NCI-H2081 treated with DMSO at 0.1 percent for 48 hours (cell line): ENCODE measurements around the gene ABCG8.
A peak's percentile ranks its signal among the peaks of the same experiment; 100 is the strongest.
"Not testable (repeated sequence)": the region's sequence is repeated elsewhere in the genome, so short reads cannot be mapped to it uniquely, and the experiment has no call there.

Experiments used
- DNase-seq: peaks from one replicate; lab custom pipeline; 2025; lab: John Stamatoyannopoulos, UW

ABCG8 gene

DNA sequence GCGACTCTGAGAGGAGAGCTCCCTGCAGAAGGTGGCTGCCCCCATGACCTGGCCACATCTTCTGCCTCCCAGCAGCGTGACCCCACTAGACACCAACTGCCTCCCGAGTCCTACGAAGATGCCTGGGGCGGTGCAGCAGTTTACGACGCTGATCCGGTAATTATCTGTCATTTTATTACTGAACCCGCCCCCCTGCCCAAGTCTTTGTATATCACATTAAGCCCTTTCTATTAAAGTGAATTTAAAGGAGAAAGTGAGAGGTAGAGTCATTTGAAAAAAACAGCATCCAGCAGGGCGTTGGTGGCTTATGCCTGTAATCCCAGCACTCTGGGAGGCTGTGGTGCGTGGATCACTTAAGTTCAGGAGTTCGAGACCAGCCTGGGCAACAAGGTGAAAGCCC is 33.4 kb downstream of the ABCG8 start:
- DNase-seq, result no peak

DNA sequence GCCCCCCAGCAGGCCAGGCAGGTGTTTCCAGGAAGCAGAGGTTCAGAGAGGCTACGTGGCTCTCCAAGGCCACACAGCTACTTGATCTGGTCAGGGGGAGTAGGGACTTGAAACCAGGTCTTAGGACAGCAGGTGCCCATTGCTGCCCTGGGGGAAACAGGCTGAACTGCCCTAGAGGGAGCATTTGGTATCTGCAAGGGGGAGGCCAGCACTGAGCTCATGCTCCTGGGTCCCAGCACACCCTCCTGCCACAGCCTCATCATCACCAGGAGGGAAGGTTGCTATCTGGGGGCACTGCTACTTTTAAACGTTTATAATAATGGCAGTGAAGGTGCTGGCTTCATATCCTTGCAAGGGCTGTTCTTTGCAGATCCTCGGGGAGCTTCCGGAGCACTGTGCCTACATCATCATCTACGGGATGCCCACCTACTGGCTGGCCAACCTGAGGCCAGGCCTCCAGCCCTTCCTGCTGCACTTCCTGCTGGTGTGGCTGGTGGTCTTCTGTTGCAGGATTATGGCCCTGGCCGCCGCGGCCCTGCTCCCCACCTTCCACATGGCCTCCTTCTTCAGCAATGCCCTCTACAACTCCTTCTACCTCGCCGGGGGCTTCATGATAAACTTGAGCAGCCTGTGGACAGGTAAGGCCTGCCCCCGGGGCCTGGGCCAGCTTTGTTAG is 36.1 kb downstream of the ABCG8 start:
- DNase-seq, result no peak

DNA sequence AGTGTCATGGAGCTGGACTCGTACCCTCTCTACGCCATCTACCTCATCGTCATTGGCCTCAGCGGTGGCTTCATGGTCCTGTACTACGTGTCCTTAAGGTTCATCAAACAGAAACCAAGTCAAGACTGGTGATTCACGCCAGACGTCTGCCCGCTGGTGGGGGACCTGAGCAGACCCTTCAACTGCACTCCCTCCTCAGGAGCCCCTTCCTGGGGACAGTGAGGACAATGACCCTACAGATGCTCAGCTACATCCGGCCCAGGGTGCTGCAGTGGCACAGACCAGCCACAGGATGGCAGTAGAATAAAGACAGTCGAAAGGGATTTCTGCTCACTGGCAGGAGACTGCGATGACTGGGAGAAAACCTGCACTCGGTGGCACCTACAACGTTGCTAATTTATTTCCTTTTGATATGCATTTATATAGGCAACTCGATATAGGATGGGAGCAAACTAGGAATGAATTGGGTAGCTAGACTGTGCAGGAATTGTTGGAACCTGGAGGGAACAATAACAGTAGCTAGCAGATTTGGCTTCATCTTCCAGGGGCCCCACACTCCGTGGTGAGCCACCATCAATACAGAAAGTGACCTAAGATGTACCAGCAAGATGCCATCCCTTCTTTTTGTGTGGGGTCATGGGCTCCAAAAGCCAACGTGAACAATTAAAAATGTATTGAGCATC is 39.2 kb downstream of the ABCG8 start:
- DNase-seq, result peak; percentile 31

DNA sequence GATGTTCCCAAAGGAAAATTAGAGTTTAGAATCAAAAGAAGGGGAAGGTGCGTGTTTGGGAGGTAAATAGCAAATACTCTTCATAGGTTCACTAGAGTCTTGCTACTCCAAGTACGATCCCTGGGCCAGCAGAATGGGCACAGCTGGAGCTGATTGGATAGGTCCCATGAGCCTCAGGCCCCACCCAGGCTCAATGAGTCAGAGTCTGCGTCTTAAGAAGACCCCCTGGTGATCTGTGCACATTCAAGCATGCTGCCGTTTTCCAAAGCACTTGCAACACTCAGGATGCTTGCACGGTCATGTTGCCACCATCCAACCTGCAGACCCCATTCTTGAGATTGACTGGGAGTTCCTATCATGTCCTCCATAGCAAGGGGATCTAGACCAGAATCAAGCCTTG is 40.5 kb downstream of the ABCG8 start:
- DNase-seq, result no peak

DNA sequence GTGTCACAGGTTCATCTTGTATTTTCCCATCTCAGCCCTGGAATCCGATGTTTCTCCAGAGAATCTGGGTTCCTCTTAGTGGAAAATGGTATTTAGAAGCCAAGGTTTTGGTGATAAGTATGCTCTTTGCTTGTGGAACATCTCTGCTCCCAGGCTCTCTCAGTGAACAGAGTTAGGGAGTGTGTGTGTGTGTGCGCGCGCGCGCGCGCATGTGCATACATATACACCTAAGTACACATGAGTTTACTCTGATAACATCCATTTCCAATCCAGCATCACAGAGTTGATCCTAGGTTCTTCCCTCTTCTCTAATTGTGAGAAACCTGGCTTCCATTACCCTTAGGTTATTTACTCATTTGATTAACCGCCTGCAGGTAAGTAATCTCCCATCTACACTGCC is 41.7 kb downstream of the ABCG8 start:
- no peak for DNase-seq

DNA sequence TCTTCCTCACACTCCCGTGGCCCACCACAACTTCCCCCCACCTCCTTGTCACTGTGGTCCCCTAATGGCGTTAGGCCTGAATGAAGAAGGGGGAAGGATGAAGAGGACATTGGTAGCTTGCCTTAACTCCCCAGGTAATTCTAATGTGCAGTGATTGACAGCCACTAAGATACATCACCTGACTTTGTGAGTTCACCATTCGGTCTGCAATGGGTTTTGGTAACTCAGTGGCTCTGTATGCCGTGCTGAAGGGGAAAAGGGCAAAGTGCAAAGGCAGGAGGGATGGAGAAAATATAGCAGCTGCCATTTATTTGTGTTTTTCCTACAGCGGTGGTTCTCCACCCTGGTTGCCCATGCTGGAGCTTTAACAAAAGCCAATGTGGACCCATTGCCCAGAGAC is 42.2 kb downstream of the ABCG8 start:
- no peak for DNase-seq

DNA sequence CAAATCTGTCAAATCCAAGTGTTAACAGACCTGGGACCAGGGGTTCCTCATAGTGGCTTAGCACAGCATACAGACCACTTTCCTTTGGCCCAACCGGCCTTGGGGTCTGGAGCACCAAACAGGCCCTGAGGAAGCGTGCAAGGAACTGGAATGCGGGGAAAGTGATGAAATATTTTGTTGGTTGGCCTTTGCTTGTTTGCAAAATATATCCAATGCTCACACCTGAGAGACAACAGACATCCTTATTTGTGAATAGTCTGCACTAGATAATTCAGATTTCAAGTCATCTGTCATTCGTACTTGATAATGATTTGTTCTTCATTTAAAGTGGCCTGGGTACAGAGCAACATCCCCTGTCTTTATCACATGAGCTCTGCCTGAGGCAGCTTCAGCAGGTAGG is 43.5 kb downstream of the ABCG8 start:
- no peak for DNase-seq

DNA sequence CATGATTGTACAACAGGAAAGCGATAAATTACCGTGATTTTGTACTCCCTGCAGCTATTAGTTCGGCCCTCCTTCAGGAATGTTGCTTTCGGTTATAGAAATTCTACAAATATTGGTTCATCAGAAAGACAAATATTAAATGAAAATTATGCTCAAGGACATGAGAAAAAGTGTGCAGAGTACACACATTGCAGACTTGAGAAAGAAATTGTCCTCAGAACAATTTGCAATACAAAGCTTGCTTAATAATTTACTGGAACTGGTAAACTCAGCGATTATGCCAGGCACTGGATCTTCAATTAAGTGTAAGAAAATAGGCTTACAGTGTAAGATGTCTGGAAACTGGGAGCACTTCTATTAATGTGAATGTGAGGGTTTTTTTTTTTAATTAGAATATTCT is 45.9 kb downstream of the ABCG8 start:
- DNase-seq, result no peak

DNA sequence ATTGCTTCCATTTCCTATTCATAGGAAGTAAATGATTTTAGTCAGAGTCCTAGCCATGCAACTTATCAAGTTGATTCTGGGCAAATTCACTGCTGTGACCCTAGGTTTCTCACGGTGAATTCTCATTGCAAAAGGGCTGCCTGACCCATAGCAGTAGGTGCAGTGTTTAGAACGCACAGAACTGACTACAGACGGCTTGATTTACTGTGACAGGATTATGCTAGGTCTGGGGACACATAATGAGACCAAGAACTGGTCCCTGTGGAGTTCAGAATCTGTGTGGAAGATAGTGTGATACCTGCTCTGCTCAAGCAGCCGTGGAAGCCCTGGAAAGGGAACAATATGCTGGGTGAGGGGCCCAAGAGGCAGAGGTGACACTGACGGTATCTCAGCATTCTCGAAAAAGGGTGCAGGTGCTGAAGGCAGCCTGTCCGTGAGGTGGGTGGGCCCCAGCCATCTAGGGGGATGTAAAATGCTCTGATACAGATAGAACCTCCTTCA is 46.4 kb downstream of the ABCG8 start:
- no peak for DNase-seq

DNA sequence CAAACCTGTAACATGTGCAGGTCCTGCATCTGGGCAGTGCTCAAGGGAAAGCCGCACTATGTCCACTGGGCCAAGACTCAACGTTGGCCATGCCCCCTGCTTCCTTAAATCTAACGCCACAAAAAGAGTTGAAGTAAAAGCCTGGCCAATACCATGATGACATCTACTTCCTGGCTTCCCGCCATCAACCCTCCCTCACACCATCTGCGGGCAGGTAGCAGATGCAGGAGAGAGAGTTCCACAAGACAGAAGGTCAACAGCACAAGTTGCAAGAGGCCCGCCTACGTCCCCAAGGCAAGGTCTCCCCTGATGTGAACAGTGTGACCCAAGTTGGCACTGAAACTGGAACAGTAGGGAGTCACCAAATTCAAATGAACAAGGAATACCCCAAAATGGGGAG is 48.4 kb downstream of the ABCG8 start:
- no peak for DNase-seq

DNA sequence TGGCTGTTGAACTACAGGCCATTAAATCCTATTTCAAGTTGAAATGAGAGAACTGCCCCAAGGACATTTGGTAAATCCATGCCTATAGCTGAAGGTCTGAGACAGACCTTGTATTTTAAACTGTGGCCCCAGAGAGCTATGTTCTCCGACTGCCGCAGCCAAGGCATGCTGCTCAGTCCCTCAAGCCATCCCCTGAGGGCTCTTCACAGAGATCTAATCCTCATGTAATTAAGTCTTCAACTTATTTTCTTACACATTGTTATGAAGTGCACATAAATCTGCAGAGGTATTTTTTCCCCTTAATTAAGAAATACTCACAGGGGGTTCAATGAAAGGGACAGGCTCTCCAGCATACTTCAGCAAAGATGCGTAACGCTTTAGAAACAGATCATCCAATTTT is 50.6 kb downstream of the ABCG8 start:
- DNase-seq, result no peak

DNA sequence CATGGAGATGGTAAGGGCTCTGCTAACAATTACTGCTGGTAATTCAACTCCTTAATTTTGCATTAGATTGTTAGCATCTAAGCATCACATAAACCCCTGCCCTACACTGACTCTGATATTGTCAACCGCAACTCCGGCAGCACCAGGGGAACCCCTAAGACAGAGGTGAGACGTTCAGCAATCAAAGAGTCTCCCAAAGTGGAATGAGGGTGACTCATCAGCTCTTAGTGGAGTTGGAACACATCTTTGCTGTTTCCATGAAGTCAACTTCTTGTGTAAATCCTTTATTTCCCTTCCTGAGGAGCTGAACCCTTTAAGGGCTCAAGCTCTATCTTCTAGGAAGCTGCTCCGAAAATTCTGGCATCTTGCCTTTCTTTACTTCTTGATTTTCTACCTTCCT is 52.1 kb downstream of the ABCG8 start:
- no peak for DNase-seq

DNA sequence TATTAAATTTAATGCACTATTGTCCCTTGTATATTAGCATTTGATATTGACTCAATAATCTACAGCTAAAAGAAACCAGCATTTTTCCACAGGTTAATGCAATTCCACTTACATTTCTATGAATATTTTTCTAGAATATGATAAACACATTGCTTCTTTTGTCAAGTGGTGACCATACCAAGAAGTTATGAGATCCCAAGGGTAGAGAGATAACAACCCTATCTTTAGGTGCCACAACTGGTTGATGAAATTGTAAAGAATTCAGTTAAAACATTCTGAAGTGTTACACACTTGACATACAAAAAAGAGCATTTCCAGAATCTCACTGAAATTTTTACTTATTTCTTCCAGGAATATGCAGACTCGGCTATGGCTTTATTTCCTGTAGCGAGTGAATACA is 56.0 kb downstream of the ABCG8 start:
- no peak for DNase-seq

DNA sequence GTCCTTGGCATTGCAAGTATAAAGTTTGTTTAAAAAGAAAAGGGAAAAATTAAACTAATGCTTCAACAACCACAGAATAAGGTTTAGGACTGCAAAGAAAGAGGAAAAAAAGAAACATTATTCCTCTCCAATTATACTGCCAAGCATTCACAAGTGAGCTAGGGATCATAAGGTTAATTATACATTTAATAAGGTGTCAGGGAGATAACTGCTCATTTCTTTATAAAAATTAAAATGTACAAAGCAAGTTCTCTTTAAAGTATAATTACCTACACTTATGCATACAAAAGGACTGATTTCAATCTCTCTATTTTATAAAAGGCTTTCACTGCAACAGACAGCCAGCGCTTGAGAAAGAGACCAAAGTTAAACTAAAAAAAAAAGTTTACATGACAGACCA is 58.1 kb downstream of the ABCG8 start:
- DNase-seq, result no peak

DNA sequence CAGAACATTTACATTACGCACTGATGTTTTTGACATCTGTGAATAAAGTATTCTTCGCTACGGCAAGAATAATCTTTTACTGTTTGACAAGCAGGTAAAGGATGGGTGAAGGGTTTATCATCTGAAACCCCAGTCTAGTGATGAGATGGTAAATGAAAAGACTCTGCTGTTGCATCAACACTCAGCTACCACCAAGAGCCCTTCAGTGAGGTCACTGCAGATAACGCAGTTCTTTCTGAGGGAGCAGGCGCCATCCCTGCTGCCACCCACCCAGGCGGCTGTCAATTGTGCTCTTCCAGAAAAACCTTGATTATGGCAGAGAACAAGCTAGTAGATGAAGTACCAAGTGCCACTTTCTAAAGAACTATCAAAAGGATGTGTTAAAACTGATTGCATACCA is 58.7 kb downstream of the ABCG8 start:
- no peak for DNase-seq

DNA sequence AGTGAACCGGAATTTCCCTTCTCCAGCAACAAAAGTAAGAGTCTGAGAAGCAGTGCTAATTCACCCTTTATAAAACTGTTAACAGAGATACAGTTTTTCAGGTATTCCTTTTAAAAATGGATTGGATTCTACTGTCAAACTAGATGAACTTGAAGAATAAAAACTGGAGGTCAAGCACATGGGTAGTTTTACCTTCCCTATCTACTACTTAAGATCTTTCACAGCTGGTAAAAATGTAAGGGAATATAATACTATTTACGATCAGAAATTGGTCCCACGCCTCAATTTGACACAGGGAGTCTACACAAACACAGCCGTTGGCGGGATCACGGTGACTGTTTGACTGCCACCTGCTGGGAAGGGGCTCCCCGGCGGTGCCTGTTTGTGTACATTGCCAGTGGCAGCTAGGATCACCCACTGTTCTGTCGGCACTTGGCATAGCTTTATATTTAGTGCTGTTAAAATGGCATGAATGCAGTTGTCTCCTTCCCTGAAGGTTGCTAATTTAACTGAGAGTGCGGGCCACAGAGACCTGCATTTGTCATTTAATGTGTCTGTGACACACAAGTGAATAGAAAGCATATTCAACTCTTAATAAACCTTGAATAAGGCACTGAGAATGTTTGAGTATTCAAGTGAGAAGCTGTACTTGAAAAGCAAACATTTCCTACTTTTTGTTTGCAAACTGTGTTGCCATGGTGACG is 59.5 kb downstream of the ABCG8 start:
- DNase-seq, result peak; percentile 89

DNA sequence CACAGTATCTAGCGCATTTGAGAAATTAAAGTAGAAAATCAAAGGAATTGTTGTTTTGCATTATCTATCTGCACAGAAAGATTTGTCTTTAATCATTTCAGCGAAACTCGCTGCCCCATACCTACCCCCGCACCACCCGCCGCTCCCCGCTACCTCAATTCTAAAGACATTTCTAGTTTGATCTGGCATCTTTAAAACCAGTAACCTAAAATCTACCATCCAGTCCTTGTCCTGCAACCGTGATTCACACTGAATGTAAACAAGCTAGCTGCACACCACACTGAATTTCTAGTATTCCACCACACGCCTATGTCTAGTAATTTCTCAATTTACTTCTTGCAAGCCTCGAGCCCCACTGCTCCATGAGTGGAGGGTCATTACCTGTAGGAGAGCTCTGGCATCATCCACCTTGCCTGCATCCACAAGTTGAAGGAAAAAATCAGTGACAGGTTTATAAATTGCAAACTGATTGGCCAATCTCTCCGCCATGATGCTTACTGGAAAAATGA is 60.1 kb downstream of the ABCG8 start:
- DNase-seq, result no peak

DNA sequence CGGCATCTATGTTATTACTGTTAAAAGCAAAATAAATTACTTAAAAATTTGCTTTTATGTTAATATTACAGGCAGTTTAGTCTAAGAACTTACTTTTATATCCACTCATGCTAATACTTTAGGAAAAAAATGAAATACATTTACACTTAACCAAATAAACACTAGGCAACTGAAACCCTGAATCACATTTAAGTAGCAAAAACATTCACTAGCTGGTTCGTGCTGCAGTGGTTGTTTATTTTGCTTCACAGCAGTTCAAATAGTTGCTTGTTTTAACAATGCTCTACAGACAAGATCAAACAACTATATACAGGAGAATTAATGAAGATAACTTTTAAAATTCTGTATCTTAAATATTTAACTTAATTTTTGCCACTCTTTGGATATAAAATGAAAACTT is 60.8 kb downstream of the ABCG8 start:
- DNase-seq, result no peak

DNA sequence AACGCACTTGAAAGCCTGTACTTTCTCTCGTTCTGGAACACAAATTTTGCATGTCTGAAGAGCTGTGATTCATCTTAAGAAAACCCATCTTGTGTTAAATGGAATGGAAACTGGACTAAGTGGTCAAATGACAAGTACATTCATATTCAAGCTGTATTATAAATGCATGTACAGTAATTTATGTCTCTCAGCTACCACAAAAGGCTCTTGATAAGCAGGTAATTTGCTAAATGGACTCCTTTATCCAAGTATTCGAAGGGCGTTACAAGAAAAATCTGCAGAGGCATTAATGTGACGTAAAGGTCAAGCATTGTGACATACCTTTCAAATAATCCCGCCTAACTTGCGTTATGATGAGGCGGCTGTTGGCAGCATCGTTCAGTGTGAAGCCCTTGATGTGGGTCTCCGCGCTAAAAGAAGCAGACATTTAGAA is 66.6 kb downstream of the ABCG8 start:
- no peak for DNase-seq

DNA sequence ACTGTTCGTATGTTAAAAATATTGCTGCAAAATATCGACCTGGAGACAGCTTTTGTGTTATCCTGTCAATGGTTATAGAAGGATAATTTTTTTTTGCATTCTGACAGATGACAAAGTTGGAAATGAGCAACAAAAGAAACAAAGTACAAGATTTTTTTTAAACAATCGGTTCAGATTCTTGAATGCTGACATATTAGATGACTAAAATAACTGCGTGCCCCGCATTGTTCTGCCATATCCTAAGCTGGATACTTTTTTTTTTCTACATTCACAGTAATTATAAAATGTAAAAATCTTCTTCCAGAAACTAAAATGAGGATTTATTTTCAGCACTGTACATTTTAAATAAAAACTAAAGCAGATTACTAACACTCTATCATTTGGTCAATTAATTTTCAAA is 67.1 kb downstream of the ABCG8 start:
- DNase-seq, result no peak

DNA sequence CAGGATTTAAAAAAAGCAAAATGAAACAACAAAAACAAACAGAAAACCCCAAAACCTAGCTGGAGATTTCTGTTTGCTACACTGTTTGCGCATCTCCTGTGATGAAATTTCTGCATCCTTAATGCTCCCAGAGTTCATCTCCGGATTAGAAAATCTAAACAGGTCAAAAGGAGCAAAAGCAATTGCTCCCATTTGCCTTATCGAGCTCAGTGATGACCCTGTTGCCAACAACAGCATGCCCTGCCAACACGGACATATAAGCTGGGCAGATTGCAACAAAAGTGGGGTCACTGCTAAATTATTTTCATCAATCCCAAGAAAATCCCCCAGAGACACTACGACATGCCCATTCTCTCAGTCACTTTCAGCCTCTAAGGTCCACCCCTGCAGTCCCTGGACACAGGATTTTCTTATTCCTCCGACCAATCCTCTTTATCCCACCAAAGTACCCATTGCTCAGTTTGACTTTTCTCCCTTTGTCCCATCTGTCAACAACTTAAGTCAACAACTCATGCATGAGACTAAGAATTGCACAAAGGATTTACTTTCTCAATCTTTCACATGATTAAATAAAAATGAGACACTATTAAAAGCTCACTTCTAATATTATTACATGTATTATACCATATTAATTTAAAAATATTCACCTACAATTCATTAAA is 67.8 kb downstream of the ABCG8 start:
- DNase-seq, result no peak

DNA sequence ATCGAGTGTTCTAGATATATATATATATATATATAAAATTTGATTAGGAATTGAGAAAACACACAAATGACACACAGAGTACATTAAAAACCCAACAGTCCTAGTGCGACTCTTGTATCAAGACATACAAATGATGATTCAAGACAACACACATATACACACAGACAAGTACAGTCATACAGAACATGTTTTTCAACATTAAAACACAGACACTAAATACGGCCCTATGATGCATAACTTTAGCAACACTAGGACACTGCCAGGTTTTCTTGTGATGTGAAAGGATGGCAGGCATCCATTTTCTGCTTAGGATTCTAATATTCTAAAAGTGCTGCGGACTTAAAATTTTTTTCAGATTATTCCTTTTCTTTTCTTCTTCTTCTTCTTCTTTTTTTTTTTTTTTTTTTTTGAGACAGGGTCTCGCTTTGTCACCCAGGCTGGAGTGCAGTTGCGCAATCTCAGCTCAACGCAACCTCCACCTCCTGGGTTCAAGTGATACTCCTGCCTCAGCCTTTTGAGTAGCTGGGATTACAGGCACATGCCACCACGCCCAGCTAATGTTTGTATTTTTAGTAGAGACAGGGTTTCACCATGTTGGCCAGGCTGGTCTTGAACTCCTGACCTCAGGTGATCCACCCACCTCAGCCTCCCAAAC is 72.5 kb downstream of the ABCG8 start:
- not testable (repeated sequence) for DNase-seq
